Type B pancreatic cell (in vitro differentiated cells): ENCODE results near the gene SYNPR. TPM values are rescaled to one million over a fixed set of nuclear protein-coding genes. Genes with fewer than 3 reads are reported as not detected.

Experiments
- DNase-seq: peaks from one replicate; pipeline ENCODE4 v3.0.0; 2021; ENCODE audit warnings: mixed read lengths; ENCODE audit not compliant: unreplicated experiment; ENCODE audit errors: extremely low spot score
- H3K27ac Mint-ChIP-seq: 2 replicates; pipeline ENCODE4 v1.8.0; 2021; ENCODE audit warnings: mild to moderate bottlenecking, mixed read lengths
- H3K27me3 Mint-ChIP-seq: 2 replicates; pipeline ENCODE4 v1.8.0; 2021; ENCODE audit warnings: mixed read lengths
- H3K36me3 Mint-ChIP-seq: 2 replicates; pipeline ENCODE4 v1.8.0; 2021; ENCODE audit warnings: mixed read lengths
- H3K4me1 Mint-ChIP-seq: one replicate; pipeline ENCODE4 v1.8.0; 2021; ENCODE audit warnings: mixed read lengths; ENCODE audit not compliant: unreplicated experiment
- H3K4me3 Mint-ChIP-seq: 2 replicates; pipeline ENCODE4 v1.8.0; 2021; ENCODE audit warnings: mild to moderate bottlenecking, mixed read lengths
- H3K9me3 Mint-ChIP-seq: 2 replicates; pipeline ENCODE4 v1.8.0; 2021; ENCODE audit warnings: mixed read lengths
- CTCF ChIP-seq: fragments of 200-600 bp; sonication (generic); conservative IDR thresholded peaks from 2 replicates; pipeline ENCODE4 v1.5.0; 2021; ENCODE audit warnings: antibody characterized with exemption, mild to moderate bottlenecking
- total RNA-seq: library from RNA; stranded (reverse); gene quantifications from 2 replicates; pipeline ENCODE4 v1.2.1, GENCODE V29; 2021; ENCODE audit warnings: low replicate concordance

Gene SYNPR
- total RNA-seq, 1 donor from 2014 or later, result 2.3 TPM

DNA sequence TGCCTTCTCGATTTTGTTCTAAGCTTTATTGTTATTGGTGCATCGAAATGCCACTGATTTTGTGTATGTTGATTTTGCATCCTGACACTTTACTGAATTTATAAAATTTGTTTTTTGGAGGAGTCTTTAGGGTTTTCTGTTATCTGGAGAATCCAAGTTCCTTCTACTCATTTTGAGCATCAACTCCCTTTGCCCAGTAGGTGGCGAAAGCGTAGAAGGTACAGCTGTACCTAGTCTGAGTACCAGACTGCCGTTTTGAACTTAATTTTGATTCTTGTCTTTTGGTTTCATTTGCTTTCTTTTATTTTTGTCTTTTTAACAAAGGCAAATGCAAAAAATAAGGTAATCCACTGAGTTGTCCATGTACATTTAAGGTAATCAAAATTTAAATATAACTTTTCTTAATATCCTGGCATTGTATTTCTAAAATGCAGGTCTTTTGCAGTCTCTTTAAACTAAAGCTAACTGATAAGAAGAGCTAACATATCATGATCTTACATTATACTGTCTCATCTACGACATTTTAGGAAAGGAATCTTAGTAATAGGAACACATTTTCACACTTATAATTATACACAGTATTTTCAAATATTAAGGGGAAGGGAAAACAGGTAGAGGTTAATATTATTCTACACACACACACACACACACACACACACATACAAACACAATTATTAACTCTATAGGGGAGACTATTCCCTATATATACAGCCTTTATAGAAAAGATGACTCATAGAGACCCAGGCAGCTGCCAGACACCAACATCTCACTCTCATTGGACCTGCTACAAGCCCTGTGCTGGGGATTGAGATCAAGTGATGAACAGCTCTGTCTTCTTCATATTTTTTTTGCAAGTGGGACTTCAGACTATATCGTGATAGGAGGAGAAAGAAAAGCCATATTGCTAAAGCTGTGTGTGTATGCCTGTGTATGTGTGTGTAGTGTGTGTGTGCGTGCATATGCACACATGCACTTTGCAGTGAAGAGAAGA, 71.8 kb downstream of the SYNPR start:
- Mint-ChIP-seq H3K27ac (no peak overlapping the region), H3K4me3 (no peak overlapping the region), H3K36me3 (no peaks in the 10 kb centered on the region), H3K27me3 (peaks cover 8% of the 10 kb centered on the region), H3K4me1 (peaks cover 15% of the 10 kb centered on the region), H3K9me3 (no peaks in the 10 kb centered on the region)
- peak; percentile 96 for TF ChIP-seq CTCF
- DNase-seq, result no peak

- no peak overlapping the region for H3K4me3 Mint-ChIP-seq
- no peak for DNase-seq
- H3K27ac Mint-ChIP-seq, result no peak overlapping the region
Measured at GRCh38 chr3:63351159-63352007, 73.3 kb downstream of the SYNPR start.

GRCh38 chr3:63352008-63352279, 73.8 kb downstream of the SYNPR start:
- no peak for TF ChIP-seq CTCF
- Mint-ChIP-seq H3K4me3 (no peak overlapping the region), H3K36me3 (no peaks in the 10 kb centered on the region), H3K9me3 (no peaks in the 10 kb centered on the region), H3K27ac (no peak overlapping the region), H3K27me3 (peaks cover 12% of the 10 kb centered on the region), H3K4me1 (peaks cover 9% of the 10 kb centered on the region)
- DNase-seq, result no peak

More at GRCh38 chr3:63351159-63352007, 73.3 kb downstream of the SYNPR start:
- TF ChIP-seq CTCF, result peak; percentile 87
- Mint-ChIP-seq H3K4me1 (peaks cover 9% of the 10 kb centered on the region), H3K27me3 (peaks cover 12% of the 10 kb centered on the region), H3K9me3 (no peaks in the 10 kb centered on the region), H3K36me3 (no peaks in the 10 kb centered on the region)

GRCh38 chr3:63353383-63353782, 75.3 kb downstream of the SYNPR start:
- no peak for TF ChIP-seq CTCF
- Mint-ChIP-seq H3K4me3 (no peak overlapping the region), H3K27ac (no peak overlapping the region), H3K36me3 (no peaks in the 10 kb centered on the region), H3K9me3 (no peaks in the 10 kb centered on the region), H3K27me3 (peaks cover 12% of the 10 kb centered on the region), H3K4me1 (peaks cover 9% of the 10 kb centered on the region)
- no peak for DNase-seq

DNA sequence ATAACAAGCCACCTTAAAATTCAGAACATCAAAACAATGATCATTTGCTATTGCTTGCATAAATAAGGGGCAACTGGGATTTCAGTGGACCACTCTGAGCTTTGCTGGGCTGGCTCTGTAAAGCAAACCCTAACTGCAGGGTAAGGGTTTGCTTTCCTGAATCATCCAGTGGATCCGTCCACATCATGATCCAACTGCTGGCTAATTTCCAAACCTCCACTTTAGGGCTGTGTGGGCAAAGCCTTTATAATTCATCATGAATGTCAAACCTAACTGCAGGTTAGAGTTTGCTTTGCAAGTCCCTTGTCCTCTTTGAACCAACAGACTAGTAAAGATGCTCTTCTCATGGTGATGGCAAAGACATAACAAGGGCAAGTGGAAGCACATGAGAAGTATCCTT, 76.1 kb downstream of the SYNPR start:
- H3K4me3 Mint-ChIP-seq, result no peak overlapping the region
- H3K36me3 Mint-ChIP-seq, result no peaks in the 10 kb centered on the region
- peaks cover 12% of the 10 kb centered on the region for H3K27me3 Mint-ChIP-seq
- TF ChIP-seq CTCF, result no peak
- no peaks in the 10 kb centered on the region for H3K9me3 Mint-ChIP-seq
- no peak for DNase-seq
- H3K4me1 Mint-ChIP-seq, result peaks cover 9% of the 10 kb centered on the region
- H3K27ac Mint-ChIP-seq, result no peak overlapping the region
